Breast epithelium (tissue), 3 donors: ENCODE data around the gene GPLD1.

Experiments
- CTCF ChIP-seq, 3 donors: fragments of 450-650 bp; IDR thresholded peaks; one replicate each; pipeline ENCODE4 v1.5.1; 2016 to 2017; ENCODE audit warnings: antibody characterized with exemption in 3 of 3, mild to moderate bottlenecking in 3 of 3, moderate library complexity in 3 of 3
- POLR2A ChIP-seq: fragments of 450-650 bp; IDR thresholded peaks from one replicate; pipeline ENCODE4 v1.6.1; 2016; ENCODE audit warnings: antibody characterized with exemption, mild to moderate bottlenecking, moderate library complexity
- POLR2AphosphoS5 ChIP-seq, 3 donors: sonication (generic); formaldehyde crosslinking; IDR thresholded peaks; one replicate each; pipeline ENCODE4 v1.6.1; 2017; ENCODE audit warnings: antibody characterized with exemption in 3 of 3

- no peak for TF ChIP-seq CTCF (IDR thresholded peaks at IDR 0.05)
- TF ChIP-seq POLR2A: no peak
- TF ChIP-seq POLR2AphosphoS5 (IDR thresholded peaks at IDR 0.05): no peak
These were observed 12.3 kb downstream of the GPLD1 start for GRCh38 chr6:24477070-24477469.
